ENCODE measurements around the gene UNCX.

- TF ChIP-seq CTCF (IDR thresholded peaks at IDR 0.05; ENCODE audit: low read length) (no peak), EZH2phosphoT487 (IDR thresholded peaks at IDR 0.05; ENCODE audit: low read length) (no peak), EZH2 (optimal IDR thresholded peaks at IDR 0.05; ENCODE audit: low read depth, low read length) (no peak)
These were observed 8.0 kb downstream of the UNCX start for GRCh38 chr7:1240517-1241257.
